ENCODE data around the gene CCDC57.
"Not testable (repeated sequence)": the region's sequence is repeated elsewhere in the genome, so short reads cannot be mapped to it uniquely, and the experiment has no call there.

Gene CCDC57

GRCh38 chr17:82174042-82174857, 38.4 kb downstream of the CCDC57 start:
- not testable (repeated sequence) for DNase-seq

GRCh38 chr17:82173351-82174041, 39.1 kb downstream of the CCDC57 start:
- DNase-seq, result no peak

GRCh38 chr17:82172486-82173160, 40.0 kb downstream of the CCDC57 start:
- DNase-seq, result no peak

- DNase-seq, result no peak
Measured at GRCh38 chr17:82171750-82172375, 40.8 kb downstream of the CCDC57 start.

GRCh38 chr17:82170412-82170961, 42.2 kb downstream of the CCDC57 start:
- DNase-seq, result no peak

- no peak for DNase-seq
Measured at GRCh38 chr17:82168568-82168967, 44.1 kb downstream of the CCDC57 start.

- no peak for DNase-seq
Measured at GRCh38 chr17:82167028-82167427, 45.6 kb downstream of the CCDC57 start.

- no peak for DNase-seq
Measured at GRCh38 chr17:82164853-82165252, 47.8 kb downstream of the CCDC57 start.

GRCh38 chr17:82161216-82161615, 51.4 kb downstream of the CCDC57 start:
- DNase-seq, result no peak

GRCh38 chr17:82160075-82160474, 52.6 kb downstream of the CCDC57 start:
- no peak for DNase-seq

GRCh38 chr17:82158825-82159224, 53.8 kb downstream of the CCDC57 start:
- DNase-seq, result no peak

- DNase-seq, result no peak
Measured at GRCh38 chr17:82157046-82158035, 55.3 kb downstream of the CCDC57 start.

GRCh38 chr17:82156284-82156925, 56.2 kb downstream of the CCDC57 start:
- DNase-seq, result no peak

GRCh38 chr17:82155606-82156005, 57.0 kb downstream of the CCDC57 start:
- no peak for DNase-seq

GRCh38 chr17:82154881-82155331, 57.7 kb downstream of the CCDC57 start:
- DNase-seq, result no peak

- peak; percentile 86 for DNase-seq
Measured at GRCh38 chr17:82153745-82154375, 58.8 kb downstream of the CCDC57 start.

GRCh38 chr17:82153295-82153691, 59.3 kb downstream of the CCDC57 start:
- DNase-seq, result no peak

- no peak for DNase-seq
Measured at GRCh38 chr17:82152556-82153294, 59.9 kb downstream of the CCDC57 start.

GRCh38 chr17:82152114-82152513, 60.5 kb downstream of the CCDC57 start:
- no peak for DNase-seq
